ENCODE measurements around the gene C1orf53.
"Not testable (repeated sequence)": the region's sequence is repeated elsewhere in the genome, so short reads cannot be mapped to it uniquely, and the experiment has no call there.

GRCh38 chr1:197855751-197856150 lies 46.7 kb upstream of the C1orf53 start:
- not testable (repeated sequence) for TF ChIP-seq CTCF (IDR thresholded peaks at IDR 0.05; ENCODE audit: low read length); EZH2 (optimal IDR thresholded peaks at IDR 0.05; ENCODE audit: low read depth, low read length); EZH2phosphoT487 (IDR thresholded peaks at IDR 0.05; ENCODE audit: low read length)

Measured in MM.1S (cell line).